Colonic mucosa (tissue), 4 donors: ENCODE measurements around the gene CSF2RB. TPM values are rescaled to one million over a fixed set of nuclear protein-coding genes. Genes with fewer than 3 reads are reported as not detected.

Experiments used
- DNase-seq: peaks from one replicate; pipeline ENCODE4 v3.0.0-alpha.2; 2020
- H3K27ac ChIP-seq: fragments of 200-600 bp; one replicate; pipeline ENCODE4 v1.8.0; 2021
- H3K27me3 ChIP-seq: fragments of 200-600 bp; one replicate; pipeline ENCODE4 v1.8.0; 2021
- H3K36me3 ChIP-seq: fragments of 200-600 bp; one replicate; pipeline ENCODE4 v1.8.0; 2021
- H3K4me1 ChIP-seq: fragments of 200-600 bp; one replicate; pipeline ENCODE4 v1.8.0; 2021; ENCODE audit warnings: mild to moderate bottlenecking
- H3K4me3 ChIP-seq: fragments of 200-600 bp; one replicate; pipeline ENCODE4 v1.8.0; 2021
- H3K9ac ChIP-seq, 2 donors: one replicate each; pipeline ENCODE4 v1.7.0; 2013; ENCODE audit warnings: control low read depth in 2 of 2, low read depth in 2 of 2, low read length in 2 of 2
- H3K9me3 ChIP-seq: fragments of 200-600 bp; one replicate; pipeline ENCODE4 v1.8.0; 2021
- CTCF ChIP-seq: fragments of 200-600 bp; IDR thresholded peaks from one replicate; pipeline ENCODE4 v1.8.0; 2022; ENCODE audit warnings: antibody characterized with exemption, mild to moderate bottlenecking
- intact Hi-C: fragments of 100-400 bp; cut with DNase I; formaldehyde crosslinking; loops from one replicate; pipeline ENCODE4 v1.14.1; 2022
- total RNA-seq, 2 donors: library from RNA; stranded (reverse); fragmentation: NEBNext Ultra II Directional in 1 of 2; extraction: Animal tissue kit (Norgen Biotek cat#: 25700) in 1 of 2; gene quantifications; one replicate each; pipeline ENCODE4 v1.2.1, GENCODE V29; 2021
- donor health status: healthy.
- donor health status: DM: no; HTN: no; CAD: no.
- donor health status: DM: no; HTN: no; CAD: no.

CSF2RB gene
- total RNA-seq: 1 to 10 TPM; 2.1 to 5.2 TPM

DNA sequence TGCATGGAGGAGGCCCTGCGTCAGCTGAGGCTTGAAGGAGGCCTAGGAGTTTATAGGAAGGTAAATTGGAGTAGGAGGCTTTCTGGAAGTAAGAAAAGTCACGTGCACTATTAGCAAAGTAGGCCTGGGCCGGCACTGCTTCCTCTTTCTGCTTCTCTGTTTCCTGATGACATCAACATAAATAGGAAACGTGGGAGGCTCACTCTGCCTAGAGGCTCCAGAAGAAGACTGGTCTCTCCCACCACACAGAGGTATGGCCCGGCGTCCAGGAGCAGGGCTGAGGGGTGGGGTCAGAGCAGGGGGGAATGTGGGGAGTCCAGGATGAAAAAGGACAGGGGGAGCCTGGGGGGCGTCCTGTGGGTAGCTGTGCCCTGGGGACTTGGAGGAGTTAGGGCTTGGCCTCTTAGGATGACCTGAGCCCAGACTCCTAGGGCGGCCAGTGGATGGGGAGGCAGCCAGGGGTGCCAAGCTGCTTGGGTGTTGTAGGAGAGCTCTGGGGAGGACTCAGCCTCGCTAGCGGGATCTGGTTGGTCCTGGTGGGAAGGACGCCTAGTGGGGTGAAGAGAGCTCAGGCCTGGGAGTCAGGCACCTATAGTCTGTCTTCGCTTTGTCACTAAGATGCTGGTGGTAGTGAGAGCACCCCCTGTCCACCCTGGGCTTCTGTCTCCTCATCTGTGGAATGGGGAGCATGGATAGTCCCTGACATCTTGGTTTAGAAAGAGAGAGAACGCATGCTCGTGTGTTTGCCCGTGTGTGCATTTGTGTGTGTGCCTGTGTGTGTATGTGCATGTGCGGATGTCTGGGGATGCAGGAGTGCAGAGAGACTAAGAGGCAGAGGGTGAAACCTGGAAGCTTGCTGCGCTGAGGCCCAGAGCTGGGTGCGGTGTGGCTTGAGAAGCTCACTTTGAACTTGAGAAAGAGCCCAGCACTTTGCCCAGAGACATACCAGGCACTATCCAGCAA, at the start of gene CSF2RB:
Gene CSF2RB (plus strand): TSS at position 202 of the 963 bp plus-strand sequence. CDS start 8,580 bp downstream, outside the sequence.
- Histone ChIP-seq H3K4me3 (peak within 1 kb of the TSS; percentile 19), H3K27ac (peak within 1 kb of the TSS; percentile 33), H3K9me3 (no peaks in the 10 kb centered on the region), H3K9ac (peak within 1 kb of the TSS; percentile 12 to 15), H3K36me3 (no peaks in the 10 kb centered on the region), H3K27me3 (no peaks in the 10 kb centered on the region), H3K4me1 (no peaks in the 10 kb centered on the region)
- TF ChIP-seq CTCF: no peak
- intact Hi-C loops: no loop called here
- DNase-seq: peak; percentile 32

GRCh38 chr22:36863979-36864378, 49.4 kb upstream of the CSF2RB start:
- Histone ChIP-seq H3K27me3 (no peaks in the 10 kb centered on the region), H3K27ac (no peak overlapping the region), H3K36me3 (no peaks in the 10 kb centered on the region), H3K4me3 (no peak overlapping the region), H3K4me1 (no peaks in the 10 kb centered on the region), H3K9me3 (no peaks in the 10 kb centered on the region), H3K9ac (no peak overlapping the region)
- intact Hi-C loops: no loop called here
- no peak for DNase-seq
- no peak for TF ChIP-seq CTCF

GRCh38 chr22:36864454-36865215, 48.8 kb upstream of the CSF2RB start:
- H3K27me3 ChIP-seq: no peaks in the 10 kb centered on the region
- no peaks in the 10 kb centered on the region for H3K36me3 ChIP-seq
- no peak overlapping the region for H3K27ac ChIP-seq
- intact Hi-C loops: no loop called here
- no peak for DNase-seq
- no peak for TF ChIP-seq CTCF
- H3K9me3 ChIP-seq: no peaks in the 10 kb centered on the region
- no peaks in the 10 kb centered on the region for H3K4me1 ChIP-seq
- H3K9ac ChIP-seq: no peak overlapping the region
- H3K4me3 ChIP-seq: no peak overlapping the region

DNA sequence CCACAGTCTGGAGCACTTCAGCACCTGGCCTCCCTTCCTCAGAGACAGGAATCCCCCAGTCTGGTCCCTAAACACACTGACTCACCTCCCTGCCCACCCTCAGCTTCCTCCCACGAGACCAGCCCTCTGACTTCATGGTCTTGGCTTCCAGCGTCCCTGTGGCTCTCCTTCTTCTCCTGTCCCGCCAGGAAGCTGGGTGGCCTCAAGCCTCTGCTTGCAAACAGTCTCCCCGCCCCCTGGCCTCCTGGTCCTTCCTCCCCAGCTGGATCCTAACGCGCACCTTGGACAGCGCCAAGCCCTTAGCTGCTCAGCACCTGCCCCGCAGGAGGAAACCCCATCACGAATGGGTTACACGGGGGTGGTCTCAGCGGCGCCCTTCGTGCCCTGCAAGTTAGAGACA, 48.1 kb upstream of the CSF2RB start:
- Histone ChIP-seq H3K4me1 (no peaks in the 10 kb centered on the region), H3K27ac (no peak overlapping the region)
- intact Hi-C loops: no loop called here

More for the DNA sequence above, 48.1 kb upstream of the CSF2RB start:
- Histone ChIP-seq H3K9ac (no peak overlapping the region), H3K36me3 (no peaks in the 10 kb centered on the region), H3K9me3 (no peaks in the 10 kb centered on the region), H3K27me3 (no peaks in the 10 kb centered on the region), H3K4me3 (no peak overlapping the region)
- no peak for DNase-seq
- TF ChIP-seq CTCF: no peak
